Astrocyte of the spinal cord (primary cell): Measurements from ENCODE around the gene CDH12.

Source experiments
- DNase-seq: peaks from one replicate; pipeline ENCODE4 v3.0.0; 2011; ENCODE audit warnings: low read depth, low spot score
- H3K4me3 ChIP-seq: 2 replicates; pipeline ENCODE4 v1.5.1; 2011; ENCODE audit warnings: low read depth, mild to moderate bottlenecking, low read length, moderate library complexity
- CTCF ChIP-seq: IDR thresholded peaks from 2 replicates; pipeline ENCODE4 v1.5.1; 2012; ENCODE audit warnings: low read depth, mild to moderate bottlenecking, low read length, inconsistent platforms
- in situ Hi-C: cut with HindIII; loops from 2 replicates; pipeline ENCODE4 v1.10.0; 2017; ENCODE audit warnings: low sequenced_read_pairs

The CDH12 gene

GRCh38 chr5:22678886-22679285 lies 174.3 kb downstream of the CDH12 start:
- in situ Hi-C loops: no loop called here
- no peak for DNase-seq
- TF ChIP-seq CTCF: no peak
- H3K4me3 ChIP-seq: no peak overlapping the region

- no peak for TF ChIP-seq CTCF
- in situ Hi-C loops: no loop called here
- DNase-seq: no peak
- no peak overlapping the region for H3K4me3 ChIP-seq
Measured at GRCh38 chr5:22673131-22673530, 180.0 kb downstream of the CDH12 start.

DNA sequence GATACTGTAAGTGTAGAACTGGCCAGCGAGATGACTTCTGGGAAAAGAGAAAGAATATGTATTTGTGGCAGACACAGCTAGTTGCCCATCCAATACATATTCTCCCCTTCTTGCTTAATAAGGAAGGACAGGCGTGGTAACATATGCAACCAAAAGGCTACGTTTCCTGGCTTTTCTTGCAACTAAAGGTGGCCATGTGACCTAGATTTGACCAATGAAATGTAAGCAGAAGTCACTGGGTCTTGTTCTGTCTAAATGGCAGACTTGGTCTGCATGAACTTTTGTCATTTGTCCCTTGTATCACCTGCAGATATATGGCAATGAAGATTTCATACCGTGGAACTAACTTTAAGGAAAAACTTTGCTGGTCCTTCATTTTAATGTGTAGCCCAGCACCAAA lies 183.8 kb downstream of the CDH12 start:
- no peak for TF ChIP-seq CTCF
- no peak for DNase-seq
- no peak overlapping the region for H3K4me3 ChIP-seq
- in situ Hi-C loops: no loop called here

DNA sequence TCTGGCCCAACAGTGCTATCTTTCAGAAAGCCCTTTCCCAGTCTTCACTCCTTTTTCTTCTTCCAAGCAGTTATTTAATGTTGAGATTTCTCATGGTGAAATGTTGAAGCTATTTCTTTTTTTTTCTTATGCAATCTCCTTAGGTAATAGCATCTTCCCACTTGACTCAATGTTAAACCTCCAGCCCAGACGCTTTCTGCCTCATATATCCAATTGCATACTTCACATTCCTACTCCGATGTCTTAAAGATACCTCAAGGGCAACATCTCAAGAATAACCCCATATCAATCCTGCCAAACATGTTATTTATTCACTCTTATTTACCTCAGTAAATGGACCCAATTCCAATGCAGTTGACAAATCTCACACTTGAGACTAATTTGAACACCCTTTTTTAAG lies 187.3 kb downstream of the CDH12 start:
- no peak for TF ChIP-seq CTCF
- H3K4me3 ChIP-seq: no peak overlapping the region
- no peak for DNase-seq
- in situ Hi-C loops: no loop called here

GRCh38 chr5:22663134-22663533 lies 190.0 kb downstream of the CDH12 start:
- in situ Hi-C loops: no loop called here
- no peak overlapping the region for H3K4me3 ChIP-seq
- DNase-seq: no peak
- no peak for TF ChIP-seq CTCF

DNA sequence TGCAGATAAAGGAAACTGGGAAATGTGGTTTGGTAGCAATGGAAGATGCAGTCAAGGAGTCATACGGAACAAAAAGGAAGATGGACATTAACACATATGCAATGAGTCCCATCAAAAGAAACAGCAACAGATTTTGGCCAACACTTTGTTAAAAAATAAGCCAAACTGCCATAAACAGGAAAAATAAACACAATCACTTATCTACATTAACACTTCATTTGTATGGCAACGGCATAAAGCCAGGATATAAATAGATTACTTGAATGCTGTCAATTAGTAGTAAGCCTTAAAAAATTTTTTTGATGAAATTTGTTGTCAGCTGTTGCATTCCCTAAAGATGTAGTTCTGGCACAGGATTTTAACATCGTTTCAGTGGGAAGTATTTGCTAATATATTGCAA lies 190.8 kb downstream of the CDH12 start:
- no peak for TF ChIP-seq CTCF
- DNase-seq: no peak
- in situ Hi-C loops: no loop called here
- H3K4me3 ChIP-seq: no peak overlapping the region

GRCh38 chr5:22651355-22651754 lies 201.8 kb downstream of the CDH12 start:
- in situ Hi-C loops: no loop called here
- no peak for DNase-seq
- H3K4me3 ChIP-seq: no peak overlapping the region
- no peak for TF ChIP-seq CTCF
